Heart left ventricle (tissue), 16 donors: ENCODE measurements around the gene ZNF766. TPM values are rescaled to one million over a fixed set of nuclear protein-coding genes. Genes with fewer than 3 reads are reported as not detected.

Experiments
- ATAC-seq, 4 donors: fragments of 200-7000 bp; cut with Tn5 transposase; one replicate each; pipeline ENCODE4 v1.9.1; 2020 to 2022; ENCODE audit warnings: moderate library complexity in 4 of 4, mild to moderate bottlenecking in 3 of 4, moderate number of reproducible peaks in 1 of 4
- DNase-seq, 5 donors: peaks; one replicate each; pipeline ENCODE4 v3.0.0-alpha.2; 2020
- H3K27ac ChIP-seq, 12 donors: fragments of 200-600 bp; sonication (generic) in 4 of 12; one replicate each; pipeline versions ENCODE4 v1.5.0 to v1.8.0; 2016 to 2022; ENCODE audit warnings: mild to moderate bottlenecking in 2 of 12
- H3K27me3 ChIP-seq, 9 donors: fragments of 200-600 bp; sonication (generic) in 2 of 9; one replicate each; pipeline versions ENCODE4 v1.5.1 to v1.8.0; 2016 to 2022; ENCODE audit warnings: mild to moderate bottlenecking in 3 of 9
- H3K36me3 ChIP-seq, 9 donors: fragments of 200-600 bp; sonication (generic) in 2 of 9; one replicate each; pipeline versions ENCODE4 v1.5.0 to v1.8.0; 2018 to 2022; ENCODE audit warnings: mild to moderate bottlenecking in 2 of 9
- H3K4me1 ChIP-seq, 12 donors: fragments of 200-600 bp; sonication (generic) in 4 of 12; one replicate each; pipeline versions ENCODE4 v1.5.0 to v1.8.0; 2016 to 2022; ENCODE audit warnings: mild to moderate bottlenecking in 3 of 12
- H3K4me3 ChIP-seq, 12 donors: fragments of 200-600 bp; sonication (generic) in 4 of 12; one replicate each; pipeline versions ENCODE4 v1.5.0 to v1.8.0; 2017 to 2022; ENCODE audit warnings: mild to moderate bottlenecking in 9 of 12, moderate library complexity in 4 of 12
- H3K9me3 ChIP-seq, 12 donors: fragments of 200-600 bp; sonication (generic) in 4 of 12; one replicate each; pipeline versions ENCODE4 v1.5.0 to v1.8.0; 2016 to 2022; ENCODE audit warnings: mild to moderate bottlenecking in 1 of 12
- CTCF ChIP-seq, 12 donors: fragments of 200-600 bp; sonication (generic) in 4 of 12; IDR thresholded peaks; one replicate each; pipeline versions ENCODE4 v1.5.0 to v1.8.0; 2018 to 2022; ENCODE audit warnings: antibody characterized with exemption in 12 of 12, mild to moderate bottlenecking in 5 of 12
- POLR2A ChIP-seq, 2 donors: fragments of 450-650 bp; IDR thresholded peaks; one replicate each; pipeline ENCODE4 v1.6.1; 2017; ENCODE audit warnings: antibody characterized with exemption in 2 of 2, mild to moderate bottlenecking in 2 of 2, moderate library complexity in 2 of 2
- WGBS, 4 donors: extraction: QIAGEN DNeasy Blood & Tissue Kit in 2 of 4; methylation state at CpG; one replicate each; pipeline versions ENCODE4 v1.1.5 to v1.1.7; 2013 to 2018; 5-methylcytosine and 5-hydroxymethylcytosine counted together
- intact Hi-C, 10 donors: fragments of 100-400 bp; cut with DNase I; formaldehyde crosslinking; loops; one replicate each; pipeline versions ENCODE4 v1.11.1 to v1.14.2; 2022
- polyA plus RNA-seq, 2 donors: library from polyadenylated mRNA; stranded (reverse); fragments of 200-250 nt; gene quantifications; one replicate each; pipeline ENCODE4 v1.2.3, GENCODE V29; 2013
- total RNA-seq, 9 donors: library from RNA; depleted of rRNA in 2 of 9; stranded (reverse); fragments of >200 nt in 2 of 9; fragmentation: NEBNext Ultra II Directional in 3 of 9; extraction: Animal tissue kit (Norgen Biotek cat#: 25700) in 3 of 9; gene quantifications; one replicate each; pipeline versions ENCODE4 v1.1.0 to v1.2.4, GENCODE V29; 2016 to 2023
- donor health status: ischemic (EF 13 %, LVEDD 7.1; RV severe dilation, severe dysfunction).
- donor health status: healthy with polysubstance abuse.
- donor health status: DM: no; HTN: yes; CAD: no.
- donor health status: DM: no; HTN: no; CAD: no.
- donor health status: ischemic (EF 25% LVEDD 6.9; RV normal size, moderate dysfunction).
- donor health status: ischemic (EF 25% LVEDD 5.7; RV mildly dilated, moderate dysfunction).
- donor health status: healthy.
- donor health status: DM: yes; HTN: yes; CAD: no.
- donor health status: ischemic (EF 35%, LVEDD 5.7; RV mildly dilated, moderate dysfunction).
- donor health status: nonischemic (EF 11% LVEDD 7.7; RV severe dilation, severe dysfunction).
- donor health status: DM: yes; HTN: yes; CAD: no.
- donor health status: PGD.
- donor health status: ischemic (EF 29% LVEDD 5.4; RV normal size, mild dysfunction).
- donor health status: nonischemic (EF 23%, LVEDD 6.1; RV moderate dilation, normal function).

ZNF766 gene
- total and polyA plus RNA-seq, 11 donors: 2.9 to 16.6 (median 9.4) TPM

GRCh38 chr19:52296773-52297600, 27.6 kb downstream of the ZNF766 start, which contains the start of gene ZNF480:
Gene ZNF480 (plus strand): TSS chr19:52297169. CDS start chr19:52300413, 3,244 bp downstream.
- Histone ChIP-seq H3K27me3 (no peaks in the 10 kb centered on the region), H3K4me3 (peak within 1 kb of the TSS; percentile 42 to 98 (median 86)), H3K9me3 (peaks cover 0 to 7% (median 0%) of the 10 kb centered on the region in 12 donors), H3K27ac (peak within 1 kb of the TSS; percentile 85 to 98 (median 94)), H3K36me3 (peaks cover 0 to 40% (median 24%) of the 10 kb centered on the region in 9 donors), H3K4me1 (peaks cover 0 to 18% (median 11%) of the 10 kb centered on the region in 12 donors)
- intact Hi-C loops: loop anchor here in 5 of 10 donors (2.0 to 5.0 kb wide), 3 partner anchors 28 to 40 kb away; partner anchors contain the start of genes ZNF766 (in 3 of the 5) and ZNF610 (in 2 of the 5)
- TF ChIP-seq POLR2A (IDR thresholded peaks at IDR 0.05): peak in 1 of 2 donors; percentile 48
- peak in 2 of 12 donors; percentile 6 to 16 for TF ChIP-seq CTCF (IDR thresholded peaks at IDR 0.05)
- peak; percentile 75 to 90 (median 88) for ATAC-seq
- DNase-seq: peak; percentile 81 to 94 (median 88)
- 0 to 1% (median 1%) methylated on average over 14 to 66 of the region's 75 CpGs for WGBS, 4 donors

GRCh38 chr19:52297601-52298364, 28.4 kb downstream of the ZNF766 start:
- TF ChIP-seq CTCF (IDR thresholded peaks at IDR 0.05) (no peak), POLR2A (IDR thresholded peaks at IDR 0.05) (no peak)
- H3K36me3 ChIP-seq: peaks cover 0 to 41% (median 31%) of the 10 kb centered on the region in 9 donors
- ATAC-seq (peak in 1 of 4 donors; percentile 18), DNase-seq (no peak)
- peaks cover 0 to 11% (median 1%) of the 10 kb centered on the region in 12 donors for H3K9me3 ChIP-seq
- 11 to 14% (median 14%) methylated on average over 18 of the region's 18 CpGs for WGBS, 4 donors
- H3K27me3 ChIP-seq: no peaks in the 10 kb centered on the region
- H3K4me3 ChIP-seq: peak overlapping the region; percentile 36 to 98 (median 86)
- intact Hi-C loops: loop anchor here in 5 of 10 donors (2.0 to 5.0 kb wide), 3 partner anchors 29 to 40 kb away; partner anchors contain the start of genes ZNF766 (in 3 of the 5) and ZNF610 (in 2 of the 5)
- H3K27ac ChIP-seq: peak overlapping the region; percentile 85 to 98 (median 94)
- peaks cover 0 to 18% (median 11%) of the 10 kb centered on the region in 12 donors for H3K4me1 ChIP-seq

- intact Hi-C loops: no loop called here
- DNase-seq (no peak), ATAC-seq (no peak)
- Histone ChIP-seq H3K36me3 (peaks cover 3 to 100% (median 68%) of the 10 kb centered on the region in 9 donors), H3K4me1 (no peaks in the 10 kb centered on the region), H3K9me3 (peaks cover 7 to 96% (median 83%) of the 10 kb centered on the region in 12 donors), H3K27ac (no peak overlapping the region), H3K27me3 (no peaks in the 10 kb centered on the region), H3K4me3 (no peak overlapping the region)
- TF ChIP-seq POLR2A (IDR thresholded peaks at IDR 0.05): no peak
- no peak for TF ChIP-seq CTCF (IDR thresholded peaks at IDR 0.05)
- 97 to 98% (median 97%) methylated on average over 10 of the region's 10 CpGs for WGBS, 4 donors
Observed at GRCh38 chr19:52307275-52307674, 37.9 kb downstream of the ZNF766 start.
